ENCODE measurements around the gene IRGC. TPM values are rescaled to one million over a fixed set of nuclear protein-coding genes. Genes with fewer than 3 reads are reported as not detected.

The IRGC gene
- total RNA-seq, 1 experiment from 2014 or later = not detected

DNA sequence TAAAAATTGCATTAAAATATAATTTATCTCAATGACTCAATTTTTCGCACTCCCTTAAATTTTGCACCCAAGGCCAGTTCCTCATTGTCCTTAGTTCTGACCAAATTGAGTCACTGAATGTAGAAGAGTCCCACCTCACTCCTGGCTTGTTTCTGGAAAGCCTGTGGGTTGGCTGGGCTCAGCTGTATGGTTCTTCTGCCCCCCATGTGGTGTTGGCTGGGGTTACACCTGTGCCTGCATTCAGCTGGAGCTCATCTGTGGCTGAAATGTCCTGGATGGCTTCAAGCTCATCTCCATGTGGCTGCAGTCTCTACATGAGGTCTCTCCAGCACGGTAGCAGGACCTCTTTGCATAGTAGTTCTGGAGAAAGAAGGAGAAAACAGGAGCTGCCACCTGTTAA lies 7.2 kb upstream of the IRGC start:
- Mint-ChIP-seq H3K36me3 (ENCODE audit: insufficient read depth in 1 of 3, low read depth in 3 of 3) (peaks cover 0 to 8% (median 2%) of the 10 kb centered on the region in 3 experiments; a peak in 4 of 7 replicates), H3K9me3 (peaks cover 10 to 11% of the 10 kb centered on the region in 2 experiments), H3K4me1 (0 out of 4 replicates have a peak, but pooled peaks cover 0 to 4% of the 10 kb centered on the region in 2 experiments), H3K4me3 (no peak overlapping the region), H3K27me3 (ENCODE audit: low read depth) (peaks cover 13% of the 10 kb centered on the region), H3K27ac (no peak overlapping the region; a peak in 1 of 7 replicates)
- no CpG with 5 or more reads among the region's 2 CpGs for WGBS (ENCODE audit: extremely low coverage, insufficient read length, low lambda C conversion rate)
- Histone ChIP-seq H4K20me1 (ENCODE audit: control insufficient read depth, insufficient read depth, insufficient read length) (no peaks in the 10 kb centered on the region), H2AK5ac (ENCODE audit: insufficient read length, low read length) (no peak overlapping the region), H3K18ac (ENCODE audit: insufficient read length, low read depth, low read length) (no peak overlapping the region), H3K4me2 (ENCODE audit: insufficient read depth, insufficient read length, low read length) (no peak overlapping the region), H3K79me1 (ENCODE audit: insufficient read depth, low read depth, low read length, poor library complexity, severe bottlenecking) (no peaks in the 10 kb centered on the region), H3K4me1 (ENCODE audit: insufficient read depth, low read length) (no peaks in the 10 kb centered on the region; the same call in 1 of the 2 replicates), H3K14ac (ENCODE audit: insufficient read depth, low read length) (no peak overlapping the region), H3K27ac (ENCODE audit: insufficient read length, low read depth, low read length) (no peak overlapping the region), H2BK120ac (ENCODE audit: low read depth, low read length, poor library complexity, severe bottlenecking) (no peak overlapping the region), H3K79me2 (ENCODE audit: insufficient read depth, low read length) (no peaks in the 10 kb centered on the region), H2AFZ (ENCODE audit: low read length) (no peak overlapping the region), H3K56ac (ENCODE audit: insufficient read length, low read depth, low read length) (no peak overlapping the region), H3K9me3 (ENCODE audit: control insufficient read depth, low read depth, low read length) (no peaks in the 10 kb centered on the region), H2BK5ac (ENCODE audit: insufficient read length, low read length) (no peak overlapping the region), H3K23ac (ENCODE audit: insufficient read length, low read depth, low read length) (no peak overlapping the region), H4K91ac (ENCODE audit: insufficient read length, low read depth, low read length) (no peak overlapping the region), H2BK12ac (ENCODE audit: insufficient read length, low read depth, low read length) (no peak overlapping the region), H2BK15ac (ENCODE audit: low read depth, low read length) (no peak overlapping the region), H3K27me3 (ENCODE audit: insufficient read depth, low read length) (no peaks in the 10 kb centered on the region), H3K23me2 (ENCODE audit: insufficient read length, low read depth, low read length, poor library complexity, severe bottlenecking) (no peaks in the 10 kb centered on the region), H4K5ac (ENCODE audit: insufficient read length, low read depth, low read length) (no peak overlapping the region), H4K8ac (replicated peaks; ENCODE audit: insufficient read length, low read depth, low read length) (no peak overlapping the region), H3K9ac (ENCODE audit: extremely low read depth, insufficient read length, low read length) (no peak overlapping the region), H2BK20ac (ENCODE audit: low read depth, low read length, poor library complexity, severe bottlenecking) (no peak overlapping the region), H3K4ac (ENCODE audit: low read depth, low read length) (no peak overlapping the region), H3T11ph (ENCODE audit: low read length) (no peak overlapping the region)
- no peak for DNase-seq
- no peak for TF ChIP-seq CTCF (conservative IDR thresholded peaks at IDR 0.05)

Data from H9 (cell line).